ENCODE measurements around the gene TNIK.

DNA sequence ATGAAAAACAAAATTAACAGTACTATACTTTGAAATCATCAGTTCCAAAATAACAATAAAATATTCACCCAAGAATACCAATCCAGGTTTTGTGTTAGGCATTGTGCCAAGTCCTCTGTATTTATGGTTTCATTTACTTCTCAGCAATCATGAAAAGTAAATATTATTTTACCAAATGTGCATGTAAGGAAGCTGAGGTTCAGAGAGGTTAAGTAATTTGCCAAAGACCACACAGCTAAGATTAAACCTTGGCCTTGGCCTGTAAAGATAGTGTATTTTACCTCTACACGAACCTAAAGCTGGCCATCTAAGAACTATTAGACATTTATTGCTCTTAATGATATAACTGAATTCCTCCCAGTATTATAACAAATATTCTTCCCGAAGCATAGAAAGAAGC, 309.3 kb downstream of the TNIK start:
- no peak for TF ChIP-seq NFIC (IDR thresholded peaks at IDR 0.05; ENCODE audit: low read depth, low read length)
- TF ChIP-seq NRF1 (conservative IDR thresholded peaks at IDR 0.05; ENCODE audit: low read depth, low read length): no peak
- no peak for TF ChIP-seq RCOR1 (conservative IDR thresholded peaks at IDR 0.05; ENCODE audit: low read depth, low read length)
- TF ChIP-seq, protein P1, sequence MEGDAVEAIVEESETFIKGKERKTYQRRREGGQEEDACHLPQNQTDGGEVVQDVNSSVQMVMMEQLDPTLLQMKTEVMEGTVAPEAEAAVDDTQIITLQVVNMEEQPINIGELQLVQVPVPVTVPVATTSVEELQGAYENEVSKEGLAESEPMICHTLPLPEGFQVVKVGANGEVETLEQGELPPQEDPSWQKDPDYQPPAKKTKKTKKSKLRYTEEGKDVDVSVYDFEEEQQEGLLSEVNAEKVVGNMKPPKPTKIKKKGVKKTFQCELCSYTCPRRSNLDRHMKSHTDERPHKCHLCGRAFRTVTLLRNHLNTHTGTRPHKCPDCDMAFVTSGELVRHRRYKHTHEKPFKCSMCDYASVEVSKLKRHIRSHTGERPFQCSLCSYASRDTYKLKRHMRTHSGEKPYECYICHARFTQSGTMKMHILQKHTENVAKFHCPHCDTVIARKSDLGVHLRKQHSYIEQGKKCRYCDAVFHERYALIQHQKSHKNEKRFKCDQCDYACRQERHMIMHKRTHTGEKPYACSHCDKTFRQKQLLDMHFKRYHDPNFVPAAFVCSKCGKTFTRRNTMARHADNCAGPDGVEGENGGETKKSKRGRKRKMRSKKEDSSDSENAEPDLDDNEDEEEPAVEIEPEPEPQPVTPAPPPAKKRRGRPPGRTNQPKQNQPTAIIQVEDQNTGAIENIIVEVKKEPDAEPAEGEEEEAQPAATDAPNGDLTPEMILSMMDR (IDR thresholded peaks at IDR 0.05 in 2 of 3, conservative IDR thresholded peaks at IDR 0.05 in 1 of 3; ENCODE audit: control insufficient read depth in 2 of 3, extremely low read depth in 1 of 3, insufficient read depth in 1 of 3, low read depth in 3 of 3, low read length in 3 of 3): no peak
- TF ChIP-seq POLR2AphosphoS5 (IDR thresholded peaks at IDR 0.05; ENCODE audit: low read length): no peak
- TF ChIP-seq ZZZ3 (IDR thresholded peaks at IDR 0.05; ENCODE audit: control insufficient read depth, insufficient read length, low read depth): no peak
- TF ChIP-seq CHD2 (IDR thresholded peaks at IDR 0.05; ENCODE audit: borderline replicate concordance, low read depth, low read length): no peak
- no peak for TF ChIP-seq PML (IDR thresholded peaks at IDR 0.05; ENCODE audit: low read length)
- no peak for TF ChIP-seq CREB1 (IDR thresholded peaks at IDR 0.05; ENCODE audit: low read depth)
- TF ChIP-seq POLR2A (IDR thresholded peaks at IDR 0.05; ENCODE audit: low read depth, low read length): no peak
- no peak for TF ChIP-seq FOXM1 (IDR thresholded peaks at IDR 0.05; ENCODE audit: low read depth, low read length)
- no peak for TF ChIP-seq SIN3A (IDR thresholded peaks at IDR 0.05; ENCODE audit: low read depth, low read length)
- no peak for TF ChIP-seq RAD21 (IDR thresholded peaks at IDR 0.05; ENCODE audit: insufficient read depth, low read depth, low read length)

All from GM12878 (cell line).